OCI-LY7 (cell line): ENCODE data around the gene PTH1R.

Source experiments
- EZH2phosphoT487 ChIP-seq: fragments of 200-600 bp; sonication (generic); IDR thresholded peaks from 2 replicates; pipeline ENCODE4 v1.6.1; 2018; ENCODE audit warnings: low read depth, borderline replicate concordance, mild to moderate bottlenecking, mixed run types, antibody characterized with exemption, low read length, moderate library complexity, mixed read lengths
- TF ChIP-seq, protein P1 (sequence below): fragments of 200-600 bp; sonication (generic); conservative IDR thresholded peaks from 2 replicates; pipeline ENCODE4 v1.5.1; 2014; ENCODE audit warnings: mild to moderate bottlenecking, antibody characterized with exemption, low read length, moderate library complexity, mixed read lengths

- TF ChIP-seq, protein P1, sequence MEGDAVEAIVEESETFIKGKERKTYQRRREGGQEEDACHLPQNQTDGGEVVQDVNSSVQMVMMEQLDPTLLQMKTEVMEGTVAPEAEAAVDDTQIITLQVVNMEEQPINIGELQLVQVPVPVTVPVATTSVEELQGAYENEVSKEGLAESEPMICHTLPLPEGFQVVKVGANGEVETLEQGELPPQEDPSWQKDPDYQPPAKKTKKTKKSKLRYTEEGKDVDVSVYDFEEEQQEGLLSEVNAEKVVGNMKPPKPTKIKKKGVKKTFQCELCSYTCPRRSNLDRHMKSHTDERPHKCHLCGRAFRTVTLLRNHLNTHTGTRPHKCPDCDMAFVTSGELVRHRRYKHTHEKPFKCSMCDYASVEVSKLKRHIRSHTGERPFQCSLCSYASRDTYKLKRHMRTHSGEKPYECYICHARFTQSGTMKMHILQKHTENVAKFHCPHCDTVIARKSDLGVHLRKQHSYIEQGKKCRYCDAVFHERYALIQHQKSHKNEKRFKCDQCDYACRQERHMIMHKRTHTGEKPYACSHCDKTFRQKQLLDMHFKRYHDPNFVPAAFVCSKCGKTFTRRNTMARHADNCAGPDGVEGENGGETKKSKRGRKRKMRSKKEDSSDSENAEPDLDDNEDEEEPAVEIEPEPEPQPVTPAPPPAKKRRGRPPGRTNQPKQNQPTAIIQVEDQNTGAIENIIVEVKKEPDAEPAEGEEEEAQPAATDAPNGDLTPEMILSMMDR: no peak
- TF ChIP-seq EZH2phosphoT487: no peak
Observed at GRCh38 chr3:46896386-46896785, 18.9 kb downstream of the PTH1R start.
